ENCODE measurements around the gene RWDD1.

GRCh38 chr6:116624036-116624805, 52.9 kb downstream of the RWDD1 start:
- TF ChIP-seq CTCF (IDR thresholded peaks at IDR 0.05), result no peak
- TF ChIP-seq POLR2A (IDR thresholded peaks at IDR 0.05), result no peak
- no peak for TF ChIP-seq EP300 (IDR thresholded peaks at IDR 0.05)
- no peak for TF ChIP-seq POLR2AphosphoS5 (IDR thresholded peaks at IDR 0.05)

Data from gastroesophageal sphincter (tissue), 3 donors.